Effector memory CD4-positive, alpha-beta T cell (primary cell): ENCODE results near the gene BGN.

Experiments used
- DNase-seq, 3 donors: peaks; one replicate each; pipeline ENCODE4 v3.0.0-alpha.2; 2020
- H3K27ac ChIP-seq: 2 replicates; pipeline ENCODE4 v1.7.0; 2013; ENCODE audit warnings: mild to moderate bottlenecking, low read length, moderate library complexity; ENCODE audit not compliant: insufficient read depth, poor library complexity, severe bottlenecking
- H3K27me3 ChIP-seq: replicated peaks from 2 replicates; pipeline ENCODE4 v1.7.0; 2013; ENCODE audit warnings: mild to moderate bottlenecking, low read length; ENCODE audit not compliant: insufficient read depth, control insufficient read depth, poor library complexity, severe bottlenecking
- H3K36me3 ChIP-seq: 2 replicates; pipeline ENCODE4 v1.7.0; 2013; ENCODE audit warnings: mild to moderate bottlenecking, low read length, moderate library complexity; ENCODE audit not compliant: control insufficient read depth, insufficient read depth
- H3K4me1 ChIP-seq: 2 replicates; pipeline ENCODE4 v1.7.0; 2013; ENCODE audit warnings: low read length, mild to moderate bottlenecking; ENCODE audit not compliant: control insufficient read depth, insufficient read depth, poor library complexity, severe bottlenecking
- H3K4me3 ChIP-seq: 2 replicates; pipeline ENCODE4 v1.7.0; 2013; ENCODE audit warnings: low read length, low read depth, mild to moderate bottlenecking; ENCODE audit not compliant: insufficient read depth, poor library complexity, severe bottlenecking
- H3K9me3 ChIP-seq: 2 replicates; pipeline ENCODE4 v1.7.0; 2013; ENCODE audit warnings: mild to moderate bottlenecking, low read length, moderate library complexity; ENCODE audit not compliant: control insufficient read depth
- total RNA-seq, 3 donors: gene quantifications; one replicate each; lab custom pipeline; 2026; lab: John Stamatoyannopoulos, UW

BGN gene
- total RNA-seq = 0 reads per million in 3 donors

DNA sequence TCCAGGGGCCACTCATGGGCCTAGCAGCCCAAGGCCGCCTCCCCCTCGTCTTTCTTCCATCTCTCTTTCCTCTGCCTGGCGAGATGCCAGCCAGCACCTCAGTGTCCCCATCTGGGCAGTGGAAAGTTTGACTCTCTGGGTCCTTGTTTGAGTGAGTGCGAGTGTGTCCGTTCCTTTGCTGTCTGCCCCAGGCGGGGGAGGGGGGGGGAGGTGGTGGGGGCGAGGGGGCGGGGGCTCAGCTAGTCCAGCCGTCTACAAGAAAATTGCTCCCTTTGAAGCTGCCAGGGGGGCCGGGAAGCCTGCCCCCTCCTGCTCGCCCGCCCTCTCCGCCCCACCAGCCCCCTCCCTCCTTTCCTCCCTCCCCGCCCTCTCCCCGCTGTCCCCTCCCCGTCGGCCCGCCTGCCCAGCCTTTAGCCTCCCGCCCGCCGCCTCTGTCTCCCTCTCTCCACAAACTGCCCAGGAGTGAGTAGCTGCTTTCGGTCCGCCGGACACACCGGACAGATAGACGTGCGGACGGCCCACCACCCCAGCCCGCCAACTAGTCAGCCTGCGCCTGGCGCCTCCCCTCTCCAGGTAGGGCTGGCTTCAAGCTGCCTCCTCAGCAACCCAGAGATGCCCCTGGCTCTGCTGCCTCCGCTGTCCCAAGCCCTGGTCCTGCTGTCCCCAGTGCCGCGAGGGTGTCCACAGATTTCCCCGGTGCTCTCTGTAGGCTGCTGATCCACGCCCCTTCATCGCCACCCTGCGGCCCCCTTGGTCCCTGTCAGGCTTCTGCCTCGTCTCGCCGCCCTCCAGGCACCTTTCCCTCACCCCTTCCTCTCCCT lies at the start of gene BGN:
Gene BGN, plus strand, starts transcription at position 440 of the 821 bp plus-strand sequence. CDS start 9,652 bp downstream, outside the sequence.
- H3K4me3 ChIP-seq = no peak within 1 kb of the TSS
- no peaks in the 10 kb centered on the region for H3K9me3 ChIP-seq
- no peaks in the 10 kb centered on the region for H3K36me3 ChIP-seq
- no peaks in the 10 kb centered on the region for H3K27me3 ChIP-seq
- H3K27ac ChIP-seq = no peak within 1 kb of the TSS
- no peaks in the 10 kb centered on the region for H3K4me1 ChIP-seq
- no peak for DNase-seq

DNA sequence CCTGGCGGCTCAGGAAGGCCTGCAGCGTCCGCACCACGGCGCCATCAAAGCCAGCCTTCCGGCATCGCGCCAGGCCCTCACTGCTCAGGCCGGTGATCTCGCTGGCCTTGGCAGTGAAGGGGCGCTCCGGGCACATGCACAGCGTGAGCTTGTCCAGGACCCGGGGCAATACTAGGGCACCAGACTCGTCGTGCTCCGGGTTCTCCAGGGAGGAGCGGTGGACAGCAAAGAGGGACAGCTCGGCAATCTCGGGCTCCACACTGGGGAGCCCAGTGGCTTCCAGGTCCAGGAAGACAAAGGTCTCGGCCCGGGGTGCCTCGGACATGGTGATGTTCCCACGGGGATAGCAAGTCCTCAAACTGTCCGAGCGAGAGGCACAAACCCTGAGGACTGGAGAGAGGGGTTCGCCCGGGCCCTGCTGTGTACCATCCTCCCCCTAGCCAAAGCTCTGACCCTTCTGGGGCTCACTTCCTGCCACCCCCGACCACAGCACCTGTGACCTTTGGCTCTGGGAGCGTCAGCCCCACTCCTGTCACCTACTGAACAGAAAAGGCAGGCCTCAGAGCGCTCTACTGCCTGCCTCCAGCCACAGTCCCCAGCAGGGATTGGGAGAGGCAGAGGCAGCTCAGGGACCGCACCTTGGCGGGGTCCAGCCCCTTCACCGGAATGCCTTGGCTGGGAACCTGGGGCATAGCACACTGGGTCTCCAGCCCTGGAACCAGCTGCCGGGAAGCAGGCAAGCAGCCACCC lies 49.5 kb upstream of the BGN start:
- DNase-seq = no peak
- H3K27ac ChIP-seq = no peak overlapping the region
- no peaks in the 10 kb centered on the region for H3K36me3 ChIP-seq
- H3K27me3 ChIP-seq = no peaks in the 10 kb centered on the region
- no peak overlapping the region for H3K4me3 ChIP-seq
- H3K9me3 ChIP-seq = no peaks in the 10 kb centered on the region
- H3K4me1 ChIP-seq = no peaks in the 10 kb centered on the region

DNA sequence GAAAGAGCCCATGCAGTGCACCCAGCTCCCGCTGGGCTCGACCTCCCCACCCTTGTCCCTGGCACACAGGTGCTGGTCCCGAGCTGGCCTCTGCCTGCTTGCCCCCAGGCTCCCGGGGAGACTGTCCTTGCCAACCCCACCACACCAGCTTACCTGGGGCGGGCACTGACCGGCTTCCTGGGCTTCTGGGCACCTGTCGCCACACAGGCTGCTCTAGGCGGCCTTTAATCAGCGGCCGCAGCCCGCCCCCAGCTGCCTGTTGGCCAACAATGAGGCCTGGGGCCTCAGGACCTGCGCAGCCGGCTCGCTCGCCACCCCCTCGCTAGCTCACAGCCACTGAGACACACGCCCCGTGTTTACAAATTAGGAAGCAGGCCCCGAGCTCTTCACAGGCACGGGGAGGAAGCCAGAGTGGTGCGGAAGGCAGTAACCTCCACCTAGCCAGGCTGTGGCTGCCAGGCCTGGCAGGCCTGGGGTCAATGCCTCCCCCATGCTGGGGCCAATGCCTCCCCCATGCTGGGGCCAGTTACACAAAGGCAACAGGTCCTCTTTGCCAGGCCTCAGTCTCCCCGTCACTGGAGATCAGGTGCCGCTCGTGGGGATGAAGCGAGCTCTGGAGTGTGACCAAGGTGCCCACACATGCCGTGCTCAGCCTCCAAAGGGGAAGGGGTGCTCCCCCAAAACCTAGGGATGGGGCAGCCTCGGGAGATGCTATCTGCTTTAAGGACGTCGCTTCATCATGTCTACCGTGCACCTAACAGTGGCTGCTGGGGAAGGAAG lies 48.7 kb upstream of the BGN start, which contains the start of gene TREX2:
Gene TREX2, minus strand, starts transcription at position 201 of the 780 bp plus-strand sequence. CDS start 626 bp downstream, outside the sequence.
- H3K27ac ChIP-seq = no peak within 1 kb of the TSS
- no peaks in the 10 kb centered on the region for H3K27me3 ChIP-seq
- no peak within 1 kb of the TSS for H3K4me3 ChIP-seq
- no peak for DNase-seq
- H3K4me1 ChIP-seq = no peaks in the 10 kb centered on the region
- no peaks in the 10 kb centered on the region for H3K36me3 ChIP-seq
- H3K9me3 ChIP-seq = no peaks in the 10 kb centered on the region

DNA sequence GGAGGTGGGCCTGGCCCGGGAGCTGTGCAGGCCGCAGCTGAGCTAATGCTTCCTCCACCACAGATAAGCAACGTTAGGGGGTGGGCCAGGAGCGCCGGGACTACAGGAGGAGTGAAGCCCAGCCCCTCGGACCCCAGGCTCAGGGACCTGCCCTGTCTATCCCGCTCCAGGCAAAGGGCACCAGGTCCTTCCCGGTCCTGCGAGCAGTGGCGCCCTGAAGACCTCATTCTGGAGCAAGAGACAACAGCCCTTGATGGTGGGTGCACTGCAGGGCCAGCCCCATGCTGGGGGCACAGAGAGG lies 48.2 kb upstream of the BGN start:
- Histone ChIP-seq H3K9me3 (no peaks in the 10 kb centered on the region), H3K36me3 (no peaks in the 10 kb centered on the region)

DNA sequence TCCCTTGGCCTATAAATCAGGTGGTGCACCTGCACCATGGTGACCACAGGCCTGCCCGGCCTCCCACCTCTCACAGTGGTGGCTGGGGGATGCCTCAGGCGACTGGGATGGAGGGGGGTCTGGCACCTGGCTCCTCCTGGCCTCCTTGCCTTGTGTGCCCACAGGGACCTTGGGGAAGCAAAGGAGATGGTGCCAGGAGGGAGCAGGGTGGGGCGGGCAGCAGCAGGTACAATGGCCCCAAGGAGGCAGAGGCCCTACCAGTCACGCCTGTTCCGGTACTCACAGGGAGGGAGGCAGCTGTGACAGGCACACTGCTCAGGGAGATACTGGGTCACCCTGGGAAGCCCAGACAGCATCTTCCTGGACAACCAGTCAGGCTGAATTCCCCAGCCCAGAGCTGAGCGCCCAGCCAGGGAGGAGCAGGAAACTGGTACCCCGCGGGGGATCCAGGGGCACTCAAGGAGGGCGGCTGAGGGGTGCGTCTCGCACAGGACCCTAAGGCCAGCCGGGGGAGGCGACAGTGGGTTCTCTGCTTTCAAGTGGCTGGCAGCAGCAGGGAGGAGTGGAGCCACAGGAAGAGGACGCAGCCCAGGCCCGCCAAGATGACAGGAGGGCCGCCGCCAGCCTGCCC lies 47.7 kb upstream of the BGN start:
- H3K9me3 ChIP-seq = no peaks in the 10 kb centered on the region
- no peaks in the 10 kb centered on the region for H3K36me3 ChIP-seq
- H3K4me1 ChIP-seq = no peaks in the 10 kb centered on the region
- DNase-seq = no peak
- H3K27ac ChIP-seq = no peak overlapping the region
- no peak overlapping the region for H3K4me3 ChIP-seq
- no peaks in the 10 kb centered on the region for H3K27me3 ChIP-seq

More for the DNA sequence above, 48.2 kb upstream of the BGN start:
- no peaks in the 10 kb centered on the region for H3K27me3 ChIP-seq
- DNase-seq = no peak
- no peaks in the 10 kb centered on the region for H3K4me1 ChIP-seq
- no peak overlapping the region for H3K27ac ChIP-seq
- H3K4me3 ChIP-seq = no peak overlapping the region

DNA sequence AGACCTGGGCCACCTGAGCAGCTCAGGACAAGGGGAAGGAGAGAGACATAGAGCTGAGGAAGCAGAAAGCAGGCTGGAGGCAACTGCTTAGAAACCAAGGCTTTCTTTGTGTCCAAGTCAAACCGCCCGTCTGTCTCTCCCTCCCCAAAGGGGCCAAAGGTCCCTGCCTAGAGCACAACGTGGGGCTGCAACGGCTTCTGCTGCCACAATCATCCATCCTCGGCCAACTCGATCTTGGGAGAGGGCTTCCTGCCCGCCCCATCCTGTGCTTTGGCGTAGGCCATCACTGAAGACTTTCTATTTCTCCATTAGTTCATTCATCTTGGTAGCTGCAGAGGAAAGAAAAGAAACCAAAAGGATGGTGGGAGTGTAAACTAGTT lies 47.2 kb upstream of the BGN start:
- no peaks in the 10 kb centered on the region for H3K4me1 ChIP-seq
- no peaks in the 10 kb centered on the region for H3K9me3 ChIP-seq
- no peaks in the 10 kb centered on the region for H3K36me3 ChIP-seq
- H3K27me3 ChIP-seq = no peaks in the 10 kb centered on the region
- H3K4me3 ChIP-seq = no peak overlapping the region
- H3K27ac ChIP-seq = no peak overlapping the region
- DNase-seq = no peak

DNA sequence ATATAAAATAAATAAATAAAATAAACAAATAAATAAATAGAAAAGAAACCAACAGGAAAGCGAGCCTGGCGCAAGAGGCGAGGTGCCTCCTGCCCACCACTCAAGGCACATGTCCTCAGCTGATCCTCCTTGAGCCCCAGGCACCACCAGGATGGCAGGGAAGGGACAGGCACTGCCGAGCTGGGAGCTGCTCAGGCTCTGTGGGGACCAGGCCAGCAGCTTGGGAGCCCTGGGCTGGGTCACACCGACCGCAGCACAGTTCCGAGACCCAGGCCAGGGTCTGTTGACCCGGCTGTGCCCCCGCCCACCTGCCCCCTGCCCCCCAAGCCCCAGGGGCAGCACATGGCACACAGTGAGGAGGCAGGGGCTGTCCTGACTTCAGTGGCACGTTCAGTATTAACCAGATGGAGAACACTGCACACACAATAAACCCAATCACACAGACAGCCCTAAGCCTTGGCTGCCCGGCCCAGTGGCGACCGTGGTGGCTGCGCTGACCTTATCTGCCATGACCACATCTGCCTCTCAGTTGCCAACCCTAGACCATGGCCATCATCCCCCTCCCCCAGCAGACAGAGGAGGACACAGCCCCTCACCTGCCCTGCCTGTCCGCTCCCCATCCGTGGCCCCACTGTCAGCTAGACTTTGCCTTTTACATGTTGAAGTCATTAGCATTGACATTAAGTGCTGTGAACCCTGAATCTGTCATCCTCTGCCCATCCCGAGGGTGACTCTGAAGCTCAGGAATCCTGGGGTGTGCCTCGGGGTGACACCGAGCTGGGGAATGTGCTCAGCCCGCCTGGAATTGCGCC lies 46.0 kb upstream of the BGN start:
- H3K27ac ChIP-seq = no peak overlapping the region
- H3K4me3 ChIP-seq = no peak overlapping the region
- H3K9me3 ChIP-seq = no peaks in the 10 kb centered on the region
- no peaks in the 10 kb centered on the region for H3K4me1 ChIP-seq
- H3K27me3 ChIP-seq = no peaks in the 10 kb centered on the region
- no peak for DNase-seq
- H3K36me3 ChIP-seq = no peaks in the 10 kb centered on the region

DNA sequence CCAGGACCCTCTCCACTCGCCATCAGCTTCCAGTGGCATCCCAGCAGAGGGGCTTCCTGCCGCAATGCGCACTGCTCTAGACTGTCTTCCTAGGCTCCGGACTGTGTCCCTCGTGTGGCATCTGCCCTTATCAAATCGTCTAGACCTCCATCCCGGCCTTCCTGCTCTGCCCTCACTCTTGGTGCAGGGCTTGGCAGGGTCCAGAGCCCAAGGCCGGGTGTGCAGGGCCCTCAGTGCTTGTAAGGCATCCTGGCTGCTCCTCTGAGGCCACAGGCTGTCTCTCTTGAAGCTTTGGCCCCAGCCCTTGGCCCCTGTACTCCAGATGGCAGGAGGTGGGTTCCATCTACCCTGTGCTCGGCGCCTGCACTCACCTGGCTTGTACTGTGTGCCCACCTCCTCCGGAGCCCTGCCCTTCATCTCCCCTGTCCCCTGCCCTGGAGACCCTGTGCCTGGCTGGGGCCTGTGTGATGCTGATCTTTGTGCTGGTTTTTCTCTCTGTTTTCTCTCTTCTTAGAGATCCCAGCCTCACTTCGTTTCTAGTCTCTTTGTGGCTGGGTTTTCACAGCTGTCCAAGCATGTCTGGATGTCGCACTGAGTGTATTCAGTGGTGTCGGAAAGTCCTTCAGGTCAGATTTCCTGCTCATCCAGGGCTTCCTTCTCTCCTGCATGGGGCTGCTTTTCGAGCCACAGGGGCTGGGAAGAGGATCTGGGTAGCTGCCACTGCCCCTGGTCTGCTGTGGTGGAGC lies 45.2 kb upstream of the BGN start:
- Histone ChIP-seq H3K27ac (no peak overlapping the region), H3K4me3 (no peak overlapping the region)

More for the DNA sequence above, 45.2 kb upstream of the BGN start:
- no peaks in the 10 kb centered on the region for H3K4me1 ChIP-seq
- no peaks in the 10 kb centered on the region for H3K27me3 ChIP-seq
- no peak for DNase-seq
- no peaks in the 10 kb centered on the region for H3K36me3 ChIP-seq
- H3K9me3 ChIP-seq = no peaks in the 10 kb centered on the region
